Hematopoietic multipotent progenitor cell treated with erythropoietin and hydrocortisone succinate and interleukin-3 and kit ligand, for 4 days (in vitro differentiated cells): Measurements from ENCODE around the gene STING1.
"Not testable (repeated sequence)": the region's sequence is repeated elsewhere in the genome, so short reads cannot be mapped to it uniquely, and the experiment has no call there.

Experiments used
- DNase-seq: peaks from one replicate; pipeline ENCODE4 v3.0.0-alpha.2; 2015

Gene STING1

GRCh38 chr5:139482050-139482889 is at the start of gene STING1:
STING1 (minus strand) TSS chr5:139482758; CDS start chr5:139481704, 1,054 bp downstream.
- DNase-seq, result peak; percentile 98

DNA sequence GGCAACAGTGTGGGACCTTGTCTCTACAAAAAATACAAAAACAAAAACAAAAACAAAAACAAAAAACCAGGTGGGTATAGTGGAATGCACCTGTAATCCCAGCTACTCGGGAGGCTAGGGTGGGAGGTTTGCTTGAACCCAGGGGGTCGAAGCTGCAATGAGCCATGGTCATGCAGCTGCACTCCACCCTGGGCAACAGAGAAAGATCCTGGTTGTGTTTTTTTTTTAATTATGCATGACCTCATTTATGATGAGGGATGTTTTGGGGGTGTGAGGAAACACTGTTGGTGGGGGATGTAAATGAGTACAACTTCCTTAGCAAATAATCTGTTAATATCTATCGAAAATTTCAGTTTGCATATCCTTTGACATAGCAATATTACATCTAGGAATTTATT is 49.2 kb upstream of the STING1 start:
- no peak for DNase-seq

DNA sequence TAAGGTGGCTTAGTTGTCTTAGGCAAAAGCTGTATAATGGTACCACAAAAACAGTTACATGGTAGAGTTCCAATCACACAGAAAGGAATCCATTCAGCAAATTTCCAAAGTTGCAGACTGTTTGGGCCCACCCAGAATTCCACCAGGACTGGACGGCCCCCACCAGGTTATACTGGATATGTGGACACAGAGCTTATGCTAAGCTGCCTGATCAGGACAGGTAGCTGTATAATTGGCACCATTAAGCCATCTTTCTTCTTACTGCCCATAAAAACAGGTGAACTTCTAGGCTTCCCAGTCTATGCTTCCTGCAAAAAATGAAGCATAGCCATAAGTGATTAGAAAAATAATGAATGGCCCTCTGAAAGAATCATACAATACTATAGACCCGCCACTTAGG is 47.5 kb upstream of the STING1 start:
- DNase-seq, result not testable (repeated sequence)

- not testable (repeated sequence) for DNase-seq
These were observed 46.1 kb upstream of the STING1 start for GRCh38 chr5:139528695-139529094.

GRCh38 chr5:139527896-139528467 is 45.4 kb upstream of the STING1 start:
- peak; percentile 52 for DNase-seq

- DNase-seq, result not testable (repeated sequence)
These were observed 44.5 kb upstream of the STING1 start for GRCh38 chr5:139527090-139527470.

DNA sequence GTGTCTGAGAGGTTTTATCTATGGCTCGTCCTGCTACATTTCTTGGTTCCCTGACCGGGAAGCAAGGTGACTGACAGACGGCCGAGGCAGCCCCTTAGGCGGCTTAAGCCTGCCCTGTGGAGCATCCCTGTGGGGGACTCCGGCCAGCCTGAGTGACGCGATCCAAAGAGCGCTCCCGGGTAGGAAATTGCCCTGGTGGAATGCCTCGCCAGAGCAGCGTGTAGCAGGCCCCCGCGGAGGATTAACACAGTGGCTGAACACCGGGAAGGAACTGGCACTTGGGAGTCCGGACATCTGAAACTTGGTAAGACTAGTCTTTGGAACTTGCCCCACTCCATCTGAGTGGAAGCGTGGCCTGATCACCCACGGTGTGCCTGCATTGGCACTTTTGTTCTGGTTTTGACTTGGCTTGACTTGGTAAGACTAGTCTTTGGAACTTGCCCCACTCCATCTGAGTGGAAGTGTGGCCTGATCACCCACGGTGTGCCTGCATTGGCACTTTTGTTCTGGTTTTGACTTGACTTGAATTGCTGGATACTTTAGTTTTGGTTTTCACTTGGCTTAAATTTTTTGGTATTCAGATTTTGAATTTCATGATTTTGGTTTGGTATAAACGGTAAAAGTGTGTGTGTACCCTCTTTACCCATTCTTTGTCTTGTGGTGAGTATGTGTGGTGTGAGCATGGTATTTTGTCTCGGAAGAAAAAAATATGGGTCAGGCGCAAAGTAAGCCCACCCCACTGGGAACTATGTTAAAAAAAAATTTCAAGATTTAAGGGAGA is 43.9 kb upstream of the STING1 start:
- not testable (repeated sequence) for DNase-seq

DNA sequence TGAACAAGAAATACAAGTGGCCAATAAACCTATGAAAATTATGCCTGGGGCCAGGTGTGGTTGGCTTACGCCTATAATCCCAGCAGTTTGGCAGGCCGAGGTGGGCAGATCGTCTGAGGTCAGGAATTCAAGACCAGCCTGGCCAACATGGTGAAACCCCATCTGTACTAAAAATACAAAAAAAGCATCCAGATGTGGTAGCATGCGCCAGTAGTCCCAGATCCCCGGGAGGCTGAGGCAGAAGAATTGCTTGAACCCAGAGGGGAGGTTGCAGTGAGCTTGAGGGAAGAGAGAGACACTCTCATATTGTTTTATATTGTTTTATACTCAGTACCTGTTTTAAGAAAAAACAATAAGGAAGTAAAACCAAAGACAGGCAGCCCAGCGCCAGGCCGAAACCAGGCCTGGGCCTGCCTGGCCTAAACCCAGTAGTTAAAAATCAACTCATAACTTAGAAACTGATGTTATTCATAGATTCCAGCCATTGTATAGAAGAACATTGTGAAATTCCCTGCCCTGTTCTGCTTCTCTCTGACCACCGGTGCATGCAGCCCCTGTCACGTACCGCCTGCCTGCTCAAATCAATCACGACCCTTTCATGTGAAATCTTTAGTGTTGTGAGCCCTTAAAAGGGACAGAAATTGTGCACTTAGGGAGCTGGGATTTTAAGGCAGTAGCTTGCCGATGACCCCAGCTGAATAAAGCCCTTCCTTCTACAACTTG is 43.2 kb upstream of the STING1 start:
- not testable (repeated sequence) for DNase-seq

DNA sequence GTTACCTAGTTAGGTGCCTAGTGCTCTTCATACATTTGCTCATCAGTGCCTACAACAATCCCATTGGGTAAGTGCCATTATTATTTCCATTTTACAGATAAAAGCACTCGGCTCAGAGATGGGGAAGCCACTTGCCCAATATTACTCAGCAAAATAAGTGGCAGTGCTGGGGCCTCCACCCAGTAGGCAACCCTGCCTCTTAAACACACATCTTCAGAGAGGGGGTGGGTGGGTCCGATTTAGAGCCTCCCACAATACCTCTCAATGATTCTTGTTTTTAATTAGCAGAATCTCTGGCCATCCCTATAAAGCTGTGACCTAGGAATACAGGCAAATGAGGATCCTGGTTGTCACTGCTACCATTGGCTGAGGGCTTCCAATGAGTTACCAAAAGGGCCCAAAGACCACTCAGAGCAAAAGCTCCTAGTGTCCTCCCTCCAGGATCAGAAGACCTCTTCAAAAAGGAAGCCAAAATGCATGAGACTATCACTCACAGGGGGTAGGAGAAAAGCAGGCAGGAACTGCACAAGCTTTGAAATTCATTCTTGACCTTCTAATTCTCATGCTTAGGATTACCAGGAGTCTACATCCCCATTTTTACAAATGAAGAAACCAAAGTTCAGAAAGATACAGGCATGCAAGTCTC is 42.5 kb upstream of the STING1 start:
- DNase-seq, result peak; percentile 58

- DNase-seq, result no peak
These were observed 41.9 kb upstream of the STING1 start for GRCh38 chr5:139524446-139524845.

- DNase-seq, result no peak
These were observed 41.3 kb upstream of the STING1 start for GRCh38 chr5:139523635-139524445.

DNA sequence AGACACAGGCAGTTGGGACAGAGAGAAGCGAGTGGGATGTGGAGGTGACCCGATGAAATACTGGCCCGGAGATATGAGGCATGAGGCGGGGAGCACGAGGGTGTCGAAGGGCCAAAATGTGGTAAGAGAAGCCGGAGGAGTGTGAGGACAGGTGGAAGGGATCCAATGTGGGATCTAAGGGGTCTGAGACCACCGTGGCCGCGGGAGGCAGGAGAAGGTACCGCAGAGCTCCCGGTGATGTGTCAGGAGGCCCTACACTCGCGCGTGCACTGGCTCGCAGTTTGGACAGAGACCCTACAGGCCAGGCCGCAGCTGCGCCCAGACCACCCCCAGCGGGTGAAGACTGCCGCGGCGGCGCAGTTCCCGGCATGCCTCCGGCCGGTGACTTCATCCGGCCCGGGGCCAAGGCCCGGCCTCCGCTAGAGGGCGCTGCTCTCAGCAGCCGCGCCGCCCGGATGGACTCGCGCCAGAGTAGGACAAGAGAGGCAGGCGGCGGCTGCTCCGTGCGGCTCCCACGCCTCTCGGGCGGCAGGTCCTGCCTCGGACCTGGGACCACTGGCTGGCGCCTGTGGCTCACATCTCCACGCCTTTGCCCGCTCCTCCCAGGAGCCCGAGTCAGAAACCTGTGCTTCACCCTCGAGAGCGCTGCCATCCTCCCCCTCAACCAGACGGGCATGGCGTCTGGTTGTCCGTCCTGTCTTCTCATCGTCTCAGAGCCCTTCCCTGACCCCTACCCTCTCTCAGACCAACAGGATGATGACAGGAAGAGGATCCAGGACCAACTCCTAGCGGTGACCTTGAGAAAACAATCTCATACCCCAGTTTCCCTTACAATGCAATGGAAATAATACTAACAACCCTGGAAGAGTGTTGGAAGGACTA is 35.4 kb upstream of the STING1 start:
- DNase-seq, result peak; percentile 94

GRCh38 chr5:139514486-139514856 is 31.9 kb upstream of the STING1 start:
- DNase-seq, result no peak

DNA sequence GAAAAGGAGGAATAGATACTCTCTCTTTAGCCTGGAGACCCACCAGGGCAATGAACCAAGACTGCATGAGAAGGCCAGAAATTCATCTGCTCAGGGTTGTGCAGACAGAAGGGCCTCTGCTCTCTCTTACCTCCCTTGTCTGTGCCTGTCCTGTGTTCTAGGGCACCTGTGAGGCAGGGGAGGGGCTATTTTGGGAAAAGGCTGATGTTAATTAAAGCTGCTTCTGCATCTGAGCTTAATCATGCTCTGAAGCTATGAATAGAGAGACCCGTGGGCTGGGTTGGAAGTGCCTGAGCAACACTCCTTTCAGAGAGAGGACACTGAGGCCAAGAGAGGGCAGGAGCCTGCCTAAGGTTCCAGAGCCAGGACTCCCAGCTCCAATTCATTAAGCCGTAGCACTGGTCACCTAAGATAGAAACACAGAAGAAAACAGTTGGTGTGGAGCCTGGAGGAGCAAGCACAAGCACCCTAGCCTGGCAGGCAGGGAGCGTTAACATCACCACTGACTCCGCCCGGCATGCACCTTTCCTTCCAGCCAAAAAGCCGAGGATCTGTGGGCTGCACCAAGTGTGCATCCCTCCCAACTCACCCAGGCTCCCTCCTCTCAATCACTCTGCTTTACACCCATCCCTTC is 31.4 kb upstream of the STING1 start:
- no peak for DNase-seq

DNA sequence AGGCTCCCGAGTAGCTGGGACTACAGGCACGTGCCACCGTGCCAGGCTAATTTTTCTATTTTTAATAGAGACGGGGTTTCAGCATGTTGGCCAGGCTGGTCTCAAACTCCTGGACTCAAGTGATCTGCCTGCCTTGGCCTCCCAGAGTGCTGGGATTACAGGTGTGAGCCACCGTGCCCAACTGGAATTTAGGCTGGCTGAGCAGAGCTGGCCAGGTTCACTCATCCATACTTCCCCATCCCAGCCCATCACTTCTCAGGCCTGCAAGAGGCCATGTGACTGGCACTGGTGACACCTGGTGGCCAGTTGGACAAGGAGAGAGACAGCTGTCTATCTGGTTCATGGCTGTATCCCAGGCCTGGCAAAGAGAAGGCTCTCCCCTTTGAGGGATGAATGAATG is 30.9 kb upstream of the STING1 start:
- DNase-seq, result peak; percentile 93

GRCh38 chr5:139512786-139513390 is 30.3 kb upstream of the STING1 start:
- peak; percentile 53 for DNase-seq

DNA sequence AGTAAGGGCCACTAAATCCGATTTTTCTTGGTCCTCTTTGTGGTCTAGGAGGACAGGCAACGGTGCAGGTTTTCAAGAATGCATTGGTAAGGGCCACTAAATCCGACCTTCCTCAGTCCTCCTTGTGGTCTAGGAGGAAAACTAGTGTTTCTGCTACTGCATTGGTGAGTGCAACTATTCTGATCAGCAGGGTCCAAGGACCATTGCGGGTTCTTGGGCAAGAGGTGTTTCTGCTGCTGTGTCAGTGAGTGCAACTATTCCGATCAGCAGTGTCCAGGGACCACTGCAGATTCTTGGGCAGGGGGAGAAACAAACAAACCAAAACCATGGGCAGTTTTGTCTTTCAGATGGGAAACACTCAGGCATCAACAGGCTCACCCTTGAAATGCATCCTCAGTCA is 22.2 kb upstream of the STING1 start:
- DNase-seq, result not testable (repeated sequence)

GRCh38 chr5:139503879-139504278 is 21.3 kb upstream of the STING1 start:
- not testable (repeated sequence) for DNase-seq

GRCh38 chr5:139503036-139503817 is 20.7 kb upstream of the STING1 start:
- DNase-seq, result not testable (repeated sequence)
